Astrocyte (in vitro differentiated cells and primary cell): ENCODE data around the gene SMTN.

Experiments
- EZH2 ChIP-seq: IDR thresholded peaks from 2 replicates; pipeline ENCODE4 v1.6.1; 2012; ENCODE audit warnings: mild to moderate bottlenecking, low read length, inconsistent platforms; ENCODE audit not compliant: insufficient read depth
- TF ChIP-seq, protein P1 (sequence below): IDR thresholded peaks from 2 replicates; pipeline ENCODE4 v1.5.1; 2011; ENCODE audit warnings: low read depth, mild to moderate bottlenecking, inconsistent platforms, low read length, moderate library complexity; ENCODE audit not compliant: insufficient read depth

DNA sequence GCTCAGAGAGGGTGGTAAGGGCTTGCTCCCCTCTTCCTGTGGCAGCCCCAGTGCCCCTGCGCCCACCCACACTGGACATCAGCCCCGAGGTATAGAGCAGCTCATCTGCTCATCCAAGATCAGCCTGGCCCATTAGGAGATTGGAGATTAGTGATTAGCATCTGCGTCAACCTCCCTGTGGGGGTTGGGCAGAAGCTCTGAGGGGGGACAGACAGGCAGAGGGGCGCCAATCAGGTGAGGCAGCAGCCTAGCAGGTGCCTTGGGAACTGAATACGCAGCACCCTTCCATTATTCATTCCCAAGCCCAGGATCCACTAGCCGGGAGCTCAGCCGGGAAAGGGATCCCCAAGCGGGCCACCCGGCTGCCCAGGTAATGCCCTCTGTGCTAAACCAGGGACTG is 11.0 kb downstream of the SMTN start:
- TF ChIP-seq, protein P1, sequence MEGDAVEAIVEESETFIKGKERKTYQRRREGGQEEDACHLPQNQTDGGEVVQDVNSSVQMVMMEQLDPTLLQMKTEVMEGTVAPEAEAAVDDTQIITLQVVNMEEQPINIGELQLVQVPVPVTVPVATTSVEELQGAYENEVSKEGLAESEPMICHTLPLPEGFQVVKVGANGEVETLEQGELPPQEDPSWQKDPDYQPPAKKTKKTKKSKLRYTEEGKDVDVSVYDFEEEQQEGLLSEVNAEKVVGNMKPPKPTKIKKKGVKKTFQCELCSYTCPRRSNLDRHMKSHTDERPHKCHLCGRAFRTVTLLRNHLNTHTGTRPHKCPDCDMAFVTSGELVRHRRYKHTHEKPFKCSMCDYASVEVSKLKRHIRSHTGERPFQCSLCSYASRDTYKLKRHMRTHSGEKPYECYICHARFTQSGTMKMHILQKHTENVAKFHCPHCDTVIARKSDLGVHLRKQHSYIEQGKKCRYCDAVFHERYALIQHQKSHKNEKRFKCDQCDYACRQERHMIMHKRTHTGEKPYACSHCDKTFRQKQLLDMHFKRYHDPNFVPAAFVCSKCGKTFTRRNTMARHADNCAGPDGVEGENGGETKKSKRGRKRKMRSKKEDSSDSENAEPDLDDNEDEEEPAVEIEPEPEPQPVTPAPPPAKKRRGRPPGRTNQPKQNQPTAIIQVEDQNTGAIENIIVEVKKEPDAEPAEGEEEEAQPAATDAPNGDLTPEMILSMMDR = no peak
- TF ChIP-seq EZH2 = no peak
